GM18502 (cell line): Measurements from ENCODE around the gene CNTNAP2.
"Not testable (repeated sequence)": the region's sequence is repeated elsewhere in the genome, so short reads cannot be mapped to it uniquely, and the experiment has no call there.

Source experiments
- ATAC-seq: cut with Tn5 transposase; IDR thresholded peaks from one replicate; pipeline ENCODE4 v1.9.1; 2021; ENCODE audit warnings: mild to moderate bottlenecking; ENCODE audit not compliant: unreplicated experiment, poor library complexity

Gene CNTNAP2

GRCh38 chr7:146146831-146147486 is 30.4 kb downstream of the CNTNAP2 start:
- ATAC-seq = no peak

DNA sequence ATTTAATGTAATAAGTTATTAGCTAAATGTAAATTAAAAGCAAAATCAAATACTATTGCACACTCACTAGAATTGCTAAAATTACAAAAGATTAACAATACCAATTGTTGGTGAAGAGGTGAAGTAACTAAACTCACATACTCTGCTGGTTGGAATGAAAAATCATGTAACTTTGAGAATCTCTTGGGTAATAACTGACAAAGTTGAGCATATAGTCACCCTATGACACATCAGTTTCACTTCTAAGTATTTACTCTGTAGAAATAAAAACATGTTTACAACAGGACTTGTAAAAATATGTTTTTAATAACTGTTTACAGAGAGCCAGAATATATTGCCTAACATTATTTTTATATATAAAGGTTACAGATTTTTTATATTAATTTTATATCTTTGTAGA is 33.6 kb downstream of the CNTNAP2 start:
- ATAC-seq = no peak

GRCh38 chr7:146172112-146172511 is 55.5 kb downstream of the CNTNAP2 start:
- no peak for ATAC-seq

DNA sequence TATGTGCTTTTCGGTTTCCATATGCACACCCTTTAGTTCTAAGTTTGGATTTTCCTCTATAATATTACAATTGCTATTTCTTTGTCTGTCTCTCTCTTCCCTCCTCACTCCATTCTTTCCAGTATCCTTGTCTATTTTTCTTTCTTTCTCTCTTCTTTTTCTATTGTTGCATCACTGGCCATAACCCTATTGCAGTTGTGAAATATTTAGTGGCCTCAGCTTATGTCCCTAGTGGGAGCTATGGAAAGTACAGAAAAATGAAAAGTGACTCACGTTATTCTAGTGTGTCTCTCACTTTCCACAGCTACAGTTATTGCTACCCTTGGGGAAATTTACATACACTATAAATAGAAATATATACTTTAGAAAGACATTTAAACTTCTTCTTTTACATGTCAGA is 59.1 kb downstream of the CNTNAP2 start:
- ATAC-seq = no peak

DNA sequence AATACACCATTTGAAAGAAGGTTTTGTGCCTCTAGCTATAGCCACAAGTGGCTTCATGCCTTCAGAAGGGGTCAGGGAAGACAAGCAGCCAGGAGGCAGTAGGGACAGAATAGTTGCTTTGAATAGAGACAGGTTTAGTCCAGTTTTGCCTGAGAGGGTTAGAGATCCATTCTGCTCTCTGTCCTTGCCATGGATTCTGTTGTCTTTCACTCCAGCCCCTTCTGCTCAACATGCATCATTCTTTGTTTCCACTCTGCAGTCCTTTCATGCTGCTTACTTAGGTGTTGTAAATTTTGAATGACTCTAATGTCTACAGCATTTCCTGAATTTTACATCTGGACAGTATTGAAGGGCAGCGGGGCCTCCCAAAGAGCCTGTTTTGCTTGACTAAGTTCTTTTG is 60.3 kb downstream of the CNTNAP2 start:
- no peak for ATAC-seq

- ATAC-seq = no peak
These were observed 60.7 kb downstream of the CNTNAP2 start for GRCh38 chr7:146177301-146177700.

- ATAC-seq = no peak
These were observed 69.2 kb downstream of the CNTNAP2 start for GRCh38 chr7:146185844-146186243.

GRCh38 chr7:146191428-146191827 is 74.8 kb downstream of the CNTNAP2 start:
- not testable (repeated sequence) for ATAC-seq

GRCh38 chr7:146201945-146202344 is 85.3 kb downstream of the CNTNAP2 start:
- no peak for ATAC-seq

GRCh38 chr7:146206270-146206669 is 89.7 kb downstream of the CNTNAP2 start:
- ATAC-seq = no peak

DNA sequence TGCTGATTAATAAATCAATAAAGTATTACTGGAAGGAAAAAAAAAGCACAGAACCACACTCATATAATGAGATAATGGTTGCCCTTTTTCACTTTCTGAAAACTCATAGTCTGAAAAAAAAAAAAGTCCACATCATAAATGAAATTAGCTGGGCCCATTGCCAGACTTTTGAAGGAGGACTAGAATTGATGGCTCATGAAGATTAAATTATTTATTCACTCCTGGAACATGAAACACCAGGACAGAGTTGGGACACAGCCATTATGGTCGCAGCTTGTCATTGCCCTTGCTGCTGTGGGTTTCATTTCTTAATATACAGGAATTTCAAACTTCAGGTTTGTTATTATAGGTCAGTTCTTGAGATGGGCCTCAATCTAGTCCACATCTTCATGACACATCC is 91.9 kb downstream of the CNTNAP2 start:
- no peak for ATAC-seq

DNA sequence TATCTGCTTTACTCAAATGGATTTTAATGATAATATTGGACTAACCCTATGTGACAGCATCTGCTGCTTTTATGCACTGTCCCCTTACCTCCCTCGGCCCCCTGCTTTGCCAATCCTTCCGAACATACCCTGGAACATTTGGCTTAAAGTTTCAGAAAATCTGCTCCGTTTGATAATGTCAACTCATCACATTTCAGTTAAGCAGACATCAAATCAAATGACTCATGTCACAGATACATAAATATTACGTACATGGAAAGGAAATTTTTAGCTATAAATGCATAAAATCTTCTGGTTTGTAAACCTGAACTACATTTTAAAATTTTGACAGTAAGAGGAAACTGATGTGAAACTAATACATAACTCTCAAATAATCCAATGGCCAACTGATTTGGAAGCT is 98.2 kb downstream of the CNTNAP2 start:
- ATAC-seq = no peak

- no peak for ATAC-seq
These were observed 99.9 kb downstream of the CNTNAP2 start for GRCh38 chr7:146216396-146217041.

- no peak for ATAC-seq
These were observed 107.2 kb downstream of the CNTNAP2 start for GRCh38 chr7:146223851-146224250.

- no peak for ATAC-seq
These were observed 116.0 kb downstream of the CNTNAP2 start for GRCh38 chr7:146232604-146233003.

DNA sequence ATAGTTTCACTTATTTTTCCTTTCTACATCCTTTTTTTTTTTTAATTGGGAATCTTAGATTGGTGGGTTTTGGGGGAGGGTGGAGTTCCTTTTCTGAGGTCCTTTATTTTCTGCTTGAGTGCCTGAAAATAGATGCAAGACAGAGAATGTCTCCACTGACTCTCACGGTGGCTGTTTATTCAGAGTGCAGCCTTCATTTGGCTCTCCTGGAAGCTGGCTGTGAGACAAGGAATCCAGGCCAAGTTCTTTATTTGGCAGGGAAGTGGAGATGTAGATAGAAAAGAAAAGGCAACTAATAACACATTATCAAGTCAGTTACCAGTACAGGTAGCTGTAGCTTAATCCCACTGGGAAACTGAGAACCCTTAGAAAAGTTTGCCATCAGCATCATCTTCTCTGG is 118.6 kb downstream of the CNTNAP2 start:
- no peak for ATAC-seq

GRCh38 chr7:146242661-146243060 is 126.1 kb downstream of the CNTNAP2 start:
- no peak for ATAC-seq

DNA sequence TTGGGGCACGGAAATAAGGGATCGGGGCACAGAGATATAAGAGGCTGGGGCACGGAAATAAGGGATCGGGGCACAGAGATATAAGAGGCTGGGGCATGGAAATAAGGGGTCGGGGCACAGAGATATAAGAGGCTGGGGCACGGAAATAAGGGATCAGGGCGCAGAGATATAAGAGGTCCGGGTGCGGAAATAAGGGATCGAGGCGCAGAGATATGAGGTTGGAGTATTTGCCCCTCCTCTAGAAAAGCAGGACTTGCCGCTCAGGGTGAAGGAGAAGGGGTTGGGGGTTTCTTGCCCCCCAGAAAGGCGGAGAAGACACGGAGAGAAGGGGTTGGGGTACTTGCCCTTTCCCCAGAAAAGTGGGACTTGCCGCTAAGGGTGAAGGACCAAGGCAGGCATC is 131.4 kb downstream of the CNTNAP2 start:
- ATAC-seq = not testable (repeated sequence)

DNA sequence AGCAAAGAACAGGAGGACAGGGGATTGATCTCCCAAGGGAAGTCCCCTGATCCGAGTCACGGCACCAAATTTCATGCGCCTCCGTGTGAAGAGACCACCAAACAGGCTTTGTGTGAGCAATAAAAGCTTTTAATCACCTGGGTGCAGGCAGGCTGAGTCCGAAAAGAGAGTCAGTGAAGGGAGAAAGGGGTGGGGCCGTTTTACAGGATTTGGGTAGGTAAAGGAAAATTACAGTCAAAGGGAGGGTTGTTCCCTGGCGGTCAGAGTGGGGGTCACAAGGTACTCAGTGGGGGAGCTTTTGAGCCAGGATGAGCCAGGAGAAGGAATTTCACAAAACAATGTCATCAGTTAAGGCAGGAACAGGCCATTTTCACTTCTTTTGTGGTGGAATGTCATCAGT is 132.1 kb downstream of the CNTNAP2 start:
- ATAC-seq = not testable (repeated sequence)

DNA sequence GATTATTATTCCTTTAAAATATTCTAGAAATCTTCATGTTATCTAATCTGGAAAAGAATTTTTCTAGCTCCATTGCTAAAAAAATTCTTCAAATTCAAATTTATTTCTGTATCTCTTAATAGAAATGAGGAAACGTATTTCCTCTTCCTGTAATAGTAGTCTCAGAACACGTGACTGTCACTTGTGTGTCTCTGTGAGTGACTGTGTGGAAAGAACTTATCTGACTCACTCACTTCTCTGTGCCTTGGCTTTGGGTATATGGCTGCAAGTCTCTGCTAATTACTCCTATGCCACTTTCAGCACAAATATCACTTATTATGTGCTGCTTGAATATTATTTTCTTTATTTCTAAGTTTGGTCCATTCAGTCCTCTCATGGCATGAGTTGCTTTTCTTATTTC is 132.7 kb downstream of the CNTNAP2 start:
- ATAC-seq = no peak

DNA sequence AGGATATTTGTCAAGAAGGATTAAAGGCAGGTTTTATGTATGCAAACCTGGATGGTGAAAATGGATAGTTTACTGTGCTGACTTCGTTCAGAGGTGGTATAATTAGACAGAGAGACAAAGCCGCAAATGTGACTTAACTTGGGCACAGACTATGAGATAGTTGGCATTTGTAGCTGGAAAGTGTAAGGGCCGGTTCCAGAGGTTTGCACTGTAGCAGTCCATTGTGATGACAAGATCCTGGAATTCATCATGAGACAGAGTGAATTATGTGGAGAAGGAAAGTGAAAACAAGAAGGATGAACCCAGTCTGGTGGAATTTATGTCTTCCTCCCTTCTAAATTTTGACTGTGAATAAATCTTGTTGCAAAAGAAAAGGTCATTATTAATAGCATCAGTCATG is 139.0 kb downstream of the CNTNAP2 start:
- no peak for ATAC-seq

GRCh38 chr7:146262527-146262926 is 145.9 kb downstream of the CNTNAP2 start:
- no peak for ATAC-seq
